MM.1S (cell line): ENCODE data around the gene TM9SF4.
"Not testable (repeated sequence)": the region's sequence is repeated elsewhere in the genome, so short reads cannot be mapped to it uniquely, and the experiment has no call there.

Source experiments
- DNase-seq: peaks from one replicate; pipeline ENCODE4 v3.0.0-alpha.2; 2015
- H2AFZ ChIP-seq: fragments of 300-600 bp; sonication (generic); 2 replicates; pipeline ENCODE4 v1.6.0; 2016; ENCODE audit warnings: antibody characterized with exemption, low read length
- H3F3A ChIP-seq: fragments of 300-600 bp; sonication (generic); 2 replicates; pipeline ENCODE4 v1.6.1; 2016; ENCODE audit warnings: mild to moderate bottlenecking, antibody characterized with exemption, low read length, moderate library complexity, mixed read lengths; ENCODE audit not compliant: insufficient read depth
- H3K27ac ChIP-seq: fragments of 300-600 bp; sonication (generic); 2 replicates; pipeline ENCODE4 v1.5.1; 2016; ENCODE audit warnings: mild to moderate bottlenecking, low read length
- H3K27me3 ChIP-seq: fragments of 300-600 bp; sonication (generic); replicated peaks from 2 replicates; pipeline ENCODE4 v1.6.0; 2016; ENCODE audit warnings: low read length; ENCODE audit not compliant: insufficient read depth
- H3K36me3 ChIP-seq: fragments of 300-600 bp; sonication (generic); replicated peaks from 2 replicates; pipeline ENCODE4 v1.6.1; 2016; ENCODE audit warnings: mild to moderate bottlenecking, low read length, mixed read lengths; ENCODE audit not compliant: insufficient read depth
- H3K4me1 ChIP-seq: fragments of 300-600 bp; sonication (generic); 2 replicates; pipeline ENCODE4 v1.6.1; 2016; ENCODE audit warnings: low read length, mixed read lengths
- H3K4me2 ChIP-seq: fragments of 300-600 bp; sonication (generic); 2 replicates; pipeline ENCODE4 v1.6.0; 2016; ENCODE audit warnings: low read depth, low read length
- H3K4me3 ChIP-seq: fragments of 300-600 bp; sonication (generic); 2 replicates; pipeline ENCODE4 v1.5.1; 2016; ENCODE audit warnings: low read length, mixed read lengths
- H3K79me2 ChIP-seq: fragments of 300-600 bp; sonication (generic); 2 replicates; pipeline ENCODE4 v1.6.1; 2016; ENCODE audit warnings: mixed run types, low read length, mixed read lengths
- H3K9ac ChIP-seq: fragments of 300-600 bp; sonication (generic); 2 replicates; pipeline ENCODE4 v1.6.1; 2016; ENCODE audit warnings: low read length, mixed read lengths
- H3K9me2 ChIP-seq: fragments of 300-600 bp; sonication (generic); replicated peaks from 2 replicates; pipeline ENCODE4 v1.6.1; 2016; ENCODE audit warnings: mild to moderate bottlenecking, low read length, mixed read lengths; ENCODE audit not compliant: insufficient read depth
- H3K9me3 ChIP-seq: fragments of 300-600 bp; sonication (generic); replicated peaks from 2 replicates; pipeline ENCODE4 v1.6.1; 2016; ENCODE audit warnings: mild to moderate bottlenecking, low read length, mixed read lengths; ENCODE audit not compliant: insufficient read depth
- H4K20me1 ChIP-seq: fragments of 300-600 bp; sonication (generic); 2 replicates; pipeline ENCODE4 v1.6.1; 2016; ENCODE audit warnings: mild to moderate bottlenecking, low read length, moderate library complexity, mixed read lengths; ENCODE audit not compliant: insufficient read depth
- CTCF ChIP-seq: fragments of 300-600 bp; sonication (generic); IDR thresholded peaks from 2 replicates; pipeline ENCODE4 v1.5.1; 2016; ENCODE audit warnings: antibody characterized with exemption, low read length, mixed read lengths
- EZH2 ChIP-seq: fragments of 300-600 bp; sonication (generic); optimal IDR thresholded peaks from 2 replicates; pipeline ENCODE3; 2017; ENCODE audit warnings: low read depth, mild to moderate bottlenecking, antibody characterized with exemption, low read length, mixed read lengths
- EZH2phosphoT487 ChIP-seq: fragments of 300-600 bp; sonication (generic); IDR thresholded peaks from 2 replicates; pipeline ENCODE4 v1.6.1; 2018; ENCODE audit warnings: antibody characterized with exemption, low read length

Gene TM9SF4

GRCh38 chr20:32191422-32191821 is 81.9 kb downstream of the TM9SF4 start:
- 0 out of 2 replicates have a peak, but pooled peaks cover 4% of the 10 kb centered on the region for H3K79me2 ChIP-seq
- no peak overlapping the region for H2AFZ ChIP-seq
- H3K27me3 ChIP-seq, result no peaks in the 10 kb centered on the region
- no peak overlapping the region for H3K9ac ChIP-seq
- no peaks in the 10 kb centered on the region for H3K9me3 ChIP-seq
- H3F3A ChIP-seq, result no peaks in the 10 kb centered on the region
- no peak overlapping the region for H3K27ac ChIP-seq
- no peaks in the 10 kb centered on the region for H4K20me1 ChIP-seq
- no peak overlapping the region for H3K4me2 ChIP-seq
- no peaks in the 10 kb centered on the region for H3K9me2 ChIP-seq
- no peaks in the 10 kb centered on the region for H3K36me3 ChIP-seq
- no peak for TF ChIP-seq CTCF
- H3K4me1 ChIP-seq, result no peaks in the 10 kb centered on the region
- no peak for DNase-seq
- H3K4me3 ChIP-seq, result no peak overlapping the region

GRCh38 chr20:32191873-32192272 is 82.4 kb downstream of the TM9SF4 start:
- H3K4me3 ChIP-seq, result no peak overlapping the region
- TF ChIP-seq EZH2phosphoT487 (no peak), CTCF (no peak), EZH2 (no peak)
- H4K20me1 ChIP-seq, result no peaks in the 10 kb centered on the region

GRCh38 chr20:32192698-32193097 is 83.2 kb downstream of the TM9SF4 start:
- H4K20me1 ChIP-seq, result no peaks in the 10 kb centered on the region
- H2AFZ ChIP-seq, result no peak overlapping the region
- DNase-seq, result no peak
- H3K4me1 ChIP-seq, result no peaks in the 10 kb centered on the region
- no peaks in the 10 kb centered on the region for H3K9me3 ChIP-seq
- H3K9ac ChIP-seq, result no peak overlapping the region
- no peaks in the 10 kb centered on the region for H3F3A ChIP-seq
- H3K79me2 ChIP-seq, result peaks cover 9% of the 10 kb centered on the region; the same call in 1 of the 2 replicates
- TF ChIP-seq CTCF, result no peak
- TF ChIP-seq EZH2phosphoT487, result no peak
- TF ChIP-seq EZH2, result no peak
- peaks cover 2% of the 10 kb centered on the region; the same call in 1 of the 2 replicates for H3K36me3 ChIP-seq
- H3K4me2 ChIP-seq, result no peak overlapping the region
- no peak overlapping the region for H3K4me3 ChIP-seq
- H3K27ac ChIP-seq, result no peak overlapping the region
- H3K27me3 ChIP-seq, result no peaks in the 10 kb centered on the region
- H3K9me2 ChIP-seq, result no peaks in the 10 kb centered on the region

More at GRCh38 chr20:32191873-32192272, 82.4 kb downstream of the TM9SF4 start:
- H3K27ac ChIP-seq, result no peak overlapping the region
- H3K9ac ChIP-seq, result no peak overlapping the region
- no peak overlapping the region for H2AFZ ChIP-seq
- H3K27me3 ChIP-seq, result no peaks in the 10 kb centered on the region
- H3K4me1 ChIP-seq, result no peaks in the 10 kb centered on the region
- H3K4me2 ChIP-seq, result no peak overlapping the region
- H3K79me2 ChIP-seq, result 0 out of 2 replicates have a peak, but pooled peaks cover 4% of the 10 kb centered on the region
- H3F3A ChIP-seq, result no peaks in the 10 kb centered on the region
- H3K36me3 ChIP-seq, result no peaks in the 10 kb centered on the region
- no peak for DNase-seq
- H3K9me2 ChIP-seq, result no peaks in the 10 kb centered on the region
- H3K9me3 ChIP-seq, result no peaks in the 10 kb centered on the region

DNA sequence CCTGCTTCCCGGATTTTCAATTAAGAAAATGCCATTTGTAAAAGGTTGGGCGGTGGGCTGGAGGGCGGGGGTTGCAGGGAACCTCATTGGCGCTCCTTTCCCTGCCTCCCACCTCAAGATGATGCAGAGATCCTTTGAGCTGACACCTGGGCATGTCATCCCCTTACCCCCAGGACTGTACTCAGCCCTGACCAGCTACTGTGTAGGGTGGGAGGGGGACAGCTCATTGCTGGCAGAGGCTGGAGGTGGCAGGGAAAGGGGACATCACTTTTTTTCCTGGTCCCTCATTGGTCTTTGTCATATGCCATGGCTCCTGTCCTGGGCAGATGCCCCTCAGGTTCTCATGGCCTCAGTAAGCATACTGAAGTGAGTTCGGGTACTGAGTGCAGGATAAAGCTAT is 83.8 kb downstream of the TM9SF4 start:
- H3F3A ChIP-seq, H3K27ac ChIP-seq, H3K4me2 ChIP-seq, DNase-seq, H4K20me1 ChIP-seq, H3K4me3 ChIP-seq, H3K9me2 ChIP-seq, H3K4me1 ChIP-seq, H3K27me3 ChIP-seq, H2AFZ ChIP-seq, H3K9ac ChIP-seq, H3K9me3 ChIP-seq, H3K36me3 ChIP-seq: not testable (repeated sequence)
- peaks cover 14% of the 10 kb centered on the region; the same call in 1 of the 2 replicates for H3K79me2 ChIP-seq
